CD14-positive monocyte (primary cell): Measurements from ENCODE around the gene AP3D1. TPM values are rescaled to one million over a fixed set of nuclear protein-coding genes. Genes with fewer than 3 reads are reported as not detected.
A peak's percentile ranks its signal among the peaks of the same experiment; 100 is the strongest.

Experiments
- DNase-seq, 3 donors: peaks; one replicate each; pipeline ENCODE4 v3.0.0-alpha.2; 2011 to 2022
- H2AFZ ChIP-seq: 2 replicates; pipeline ENCODE4 v1.6.0; 2012; ENCODE audit warnings: mild to moderate bottlenecking, low read depth, low read length, inconsistent platforms; ENCODE audit not compliant: insufficient read depth, poor library complexity, severe bottlenecking
- H3K27ac ChIP-seq, 2 donors: 1 replicate in 1 of 2; 2 replicates in 1 of 2; pipeline ENCODE4 v1.5.1; 2012 to 2013; ENCODE audit warnings: low read length in 2 of 2, control low read depth in 1 of 2, inconsistent platforms in 1 of 2, low read depth in 1 of 2, mild to moderate bottlenecking in 1 of 2
- H3K27me3 ChIP-seq, 2 donors: one replicate each; pipeline versions ENCODE4 v1.6.0 to v1.6.1; 2011 to 2013; ENCODE audit warnings: low read length in 2 of 2; ENCODE audit not compliant: control insufficient read depth in 2 of 2, insufficient read depth in 2 of 2
- H3K36me3 ChIP-seq, 2 donors: replicated peaks in 1 of 2; 1 replicate in 1 of 2; 2 replicates in 1 of 2; pipeline versions ENCODE4 v1.5.1 to v1.6.1; 2012 to 2013; ENCODE audit warnings: low read length in 2 of 2, control low read depth in 1 of 2, inconsistent platforms in 1 of 2, mild to moderate bottlenecking in 1 of 2; ENCODE audit not compliant: insufficient read depth in 2 of 2, control insufficient read depth in 1 of 2
- H3K4me1 ChIP-seq, 2 donors: 1 replicate in 1 of 2; 2 replicates in 1 of 2; pipeline versions ENCODE4 v1.5.1 to v1.6.1; 2012 to 2013; ENCODE audit warnings: low read length in 2 of 2, control low read depth in 1 of 2, inconsistent platforms in 1 of 2, mild to moderate bottlenecking in 1 of 2, moderate library complexity in 1 of 2; ENCODE audit not compliant: insufficient read depth in 2 of 2, control insufficient read depth in 1 of 2
- H3K4me2 ChIP-seq: replicated peaks from 2 replicates; pipeline ENCODE3; 2012; ENCODE audit warnings: low read length, moderate library complexity, mild to moderate bottlenecking; ENCODE audit not compliant: poor library complexity, severe bottlenecking; ENCODE audit errors: extremely low read depth
- H3K4me3 ChIP-seq, 3 experiments: fragments of 200-600 bp in 1 of 3; sonication (generic) in 1 of 3; replicated peaks in 1 of 3; 1 replicate in 2 of 3; 2 replicates in 1 of 3; pipeline ENCODE4 v1.5.1; 2011 to 2013; ENCODE audit warnings: low read length in 3 of 3, mild to moderate bottlenecking in 3 of 3, control low read depth in 2 of 3, low read depth in 2 of 3, inconsistent platforms in 1 of 3, moderate library complexity in 1 of 3
- H3K79me2 ChIP-seq: 2 replicates; pipeline ENCODE4 v1.6.0; 2012; ENCODE audit warnings: mild to moderate bottlenecking, control low read depth, inconsistent platforms, low read length, moderate library complexity; ENCODE audit not compliant: insufficient read depth
- H3K9ac ChIP-seq: 2 replicates; pipeline ENCODE4 v1.6.0; 2017; ENCODE audit warnings: low read length, mild to moderate bottlenecking; ENCODE audit not compliant: insufficient read depth, poor library complexity, severe bottlenecking
- H3K9me3 ChIP-seq, 2 donors: replicated peaks in 1 of 2; 1 replicate in 1 of 2; 2 replicates in 1 of 2; pipeline versions ENCODE4 v1.5.1 to v1.6.1; 2012 to 2013; ENCODE audit warnings: low read length in 2 of 2, control low read depth in 1 of 2; ENCODE audit not compliant: control insufficient read depth in 1 of 2, insufficient read depth in 1 of 2
- H4K20me1 ChIP-seq: 2 replicates; pipeline ENCODE4 v1.6.0; 2012; ENCODE audit warnings: mild to moderate bottlenecking, low read length, control low read depth, moderate library complexity; ENCODE audit not compliant: insufficient read depth
- H3K27ac Mint-ChIP-seq, 7 donors: one replicate each; pipeline ENCODE4 v1.8.0; 2020; ENCODE audit warnings: mild to moderate bottlenecking in 7 of 7, mixed read lengths in 7 of 7, moderate library complexity in 6 of 7, inconsistent platforms in 2 of 7
- H3K27me3 Mint-ChIP-seq, 3 donors: one replicate each; pipeline ENCODE4 v1.8.0; 2021 to 2022; ENCODE audit warnings: low read depth in 3 of 3, mild to moderate bottlenecking in 3 of 3, mixed read lengths in 3 of 3, moderate library complexity in 3 of 3, inconsistent platforms in 1 of 3
- H3K36me3 Mint-ChIP-seq, 2 donors: one replicate each; pipeline ENCODE4 v1.8.0; 2020; ENCODE audit warnings: mixed read lengths in 2 of 2, inconsistent platforms in 1 of 2, mild to moderate bottlenecking in 1 of 2
- H3K4me1 Mint-ChIP-seq: one replicate; pipeline ENCODE4 v1.8.0; 2020; ENCODE audit warnings: mild to moderate bottlenecking, mixed read lengths
- H3K4me3 Mint-ChIP-seq, 2 donors: one replicate each; pipeline ENCODE4 v1.8.0; 2020; ENCODE audit warnings: mild to moderate bottlenecking in 2 of 2, mixed read lengths in 2 of 2, moderate library complexity in 1 of 2
- H3K9me3 Mint-ChIP-seq, 7 donors: one replicate each; pipeline ENCODE4 v1.8.0; 2020 to 2022; ENCODE audit warnings: mixed read lengths in 7 of 7, mild to moderate bottlenecking in 6 of 7, moderate library complexity in 6 of 7, inconsistent platforms in 2 of 7
- CTCF ChIP-seq: fragments of 200-600 bp; IDR thresholded peaks from one replicate; pipeline ENCODE4 v1.8.0; 2022; ENCODE audit warnings: antibody characterized with exemption, mild to moderate bottlenecking
- WGBS: methylation state at CpG from one replicate; pipeline ENCODE4 v1.1.5; 2013; ENCODE audit warnings: missing lambda C conversion rate; ENCODE audit not compliant: insufficient coverage; 5-methylcytosine and 5-hydroxymethylcytosine counted together
- intact Hi-C, 2 donors: fragments of 100-400 bp; cut with micrococcal nuclease; formaldehyde crosslinking; loops; one replicate each; pipeline versions ENCODE4 v1.15.0 to v1.15.1; 2023
- polyA plus RNA-seq, 3 donors: library from polyadenylated mRNA; depleted of rRNA in 1 of 3; unstranded in 2 of 3; stranded (reverse) in 1 of 3; fragments of 300-500 nt in 2 of 3; fragments of >200 nt in 1 of 3; fragmentation: Illumina TruSeq in 2 of 3; gene quantifications; 1 replicate in 2 of 3; 2 replicates in 1 of 3; pipeline ENCODE4 v1.2.3, GENCODE V29; 2012 to 2021

Gene AP3D1
- polyA plus RNA-seq, 3 donors, result 9.6 to 105 (median 12.4) TPM

- no peaks in the 10 kb centered on the region for H3K27me3 ChIP-seq
- Mint-ChIP-seq H3K9me3 (no peaks in the 10 kb centered on the region), H3K4me3 (no peak overlapping the region), H3K27me3 (peaks cover 0 to 3% (median 2%) of the 10 kb centered on the region in 3 donors), H3K4me1 (peaks cover 30% of the 10 kb centered on the region), H3K27ac (no peak overlapping the region), H3K36me3 (peaks cover 0 to 1% of the 10 kb centered on the region in 2 donors)
- H3K4me3 ChIP-seq, result no peak overlapping the region
- TF ChIP-seq CTCF, result no peak
- peaks cover 22% of the 10 kb centered on the region for H3K79me2 ChIP-seq
- H2AFZ ChIP-seq, result no peak overlapping the region
- no peak overlapping the region for H3K9ac ChIP-seq
- H3K27ac ChIP-seq, result no peak overlapping the region
- H3K4me2 ChIP-seq, result no peak overlapping the region
- intact Hi-C loops, result no loop called here
- 93% methylated on average over 12 of the region's 24 CpGs for WGBS
- H4K20me1 ChIP-seq, result peaks cover 20% of the 10 kb centered on the region
- DNase-seq, result no peak
- peaks cover 37 to 45% of the 10 kb centered on the region in 2 donors for H3K4me1 ChIP-seq
- no peaks in the 10 kb centered on the region for H3K9me3 ChIP-seq
- peaks cover 0 to 4% of the 10 kb centered on the region in 2 donors for H3K36me3 ChIP-seq
Observed at GRCh38 chr19:2053601-2054389, 97.6 kb downstream of the AP3D1 start.

- Histone ChIP-seq H3K9ac (peak overlapping the region; percentile 41), H3K79me2 (peaks cover 39% of the 10 kb centered on the region), H3K4me1 (peaks cover 44 to 56% of the 10 kb centered on the region in 2 donors), H2AFZ (peak overlapping the region; percentile 85), H3K27ac (peak overlapping the region; percentile 36 to 77), H3K9me3 (no peaks in the 10 kb centered on the region), H3K27me3 (no peaks in the 10 kb centered on the region), H3K4me3 (peak overlapping the region in 2 of 3 experiments; percentile 5 to 97), H3K4me2 (peak overlapping the region; percentile 88), H4K20me1 (peaks cover 38% of the 10 kb centered on the region), H3K36me3 (peaks cover 13 to 18% of the 10 kb centered on the region in 2 donors)
- H3K9me3 Mint-ChIP-seq, result no peaks in the 10 kb centered on the region
- H3K4me3 Mint-ChIP-seq, result peak overlapping the region; percentile 51 to 63
- TF ChIP-seq CTCF, result no peak
- H3K27ac Mint-ChIP-seq, result peak overlapping the region; percentile 50 to 94 (median 88)
- 37% methylated on average over 14 of the region's 18 CpGs for WGBS
- no peak for DNase-seq
- peaks cover 0 to 3% (median 2%) of the 10 kb centered on the region in 3 donors for H3K27me3 Mint-ChIP-seq
- intact Hi-C loops, result loop anchor here in 1 of 2 donors (2.0 kb wide), 2 partner anchors 17 to 43 kb away; no protein-coding TSS in a partner anchor
- H3K4me1 Mint-ChIP-seq, result peaks cover 42% of the 10 kb centered on the region
- H3K36me3 Mint-ChIP-seq, result peaks cover 1 to 7% of the 10 kb centered on the region in 2 donors
Observed at GRCh38 chr19:2051773-2052704, 99.3 kb downstream of the AP3D1 start.
